ENCODE measurements around the gene ELF4. TPM values are rescaled to one million over a fixed set of nuclear protein-coding genes. Genes with fewer than 3 reads are reported as not detected.

Gene ELF4
- total RNA-seq, 1 donor from 2014 or later, result not detected

GRCh38 chrX:130018143-130018542 is 92.2 kb downstream of the ELF4 start:
- TF ChIP-seq CTCF (IDR thresholded peaks at IDR 0.05), result no peak
- TF ChIP-seq EZH2 (IDR thresholded peaks at IDR 0.05), result no peak
- TF ChIP-seq EZH2phosphoT487 (IDR thresholded peaks at IDR 0.05), result no peak
- H3K36me3 Mint-ChIP-seq, result peaks cover 49% of the 10 kb centered on the region
- no peak overlapping the region for H3K4me2 ChIP-seq
- H3K4me3 Mint-ChIP-seq, result no peak overlapping the region
- no peaks in the 10 kb centered on the region for H3K9me3 ChIP-seq (ENCODE audit: low read depth)
- H3K4me1 ChIP-seq, result no peaks in the 10 kb centered on the region
- DNase-seq (ENCODE audit: low spot score), result no peak
- H3K4me1 Mint-ChIP-seq, result peaks cover 15% of the 10 kb centered on the region
- no peaks in the 10 kb centered on the region for H3K9me3 Mint-ChIP-seq
- H3F3A ChIP-seq (ENCODE audit: low read depth), result no peaks in the 10 kb centered on the region
- no peak overlapping the region for H3K9ac ChIP-seq
- H3K27me3 Mint-ChIP-seq (ENCODE audit: insufficient read depth, low read depth), result peaks cover 8% of the 10 kb centered on the region
- no peak overlapping the region for H3K27ac ChIP-seq
- no peak overlapping the region for H3K27ac Mint-ChIP-seq
- H3K27me3 ChIP-seq, result no peaks in the 10 kb centered on the region
- no peak overlapping the region for H2AFZ ChIP-seq (replicated peaks)
- no peaks in the 10 kb centered on the region for H3K36me3 ChIP-seq
- H3K4me3 ChIP-seq, result no peak overlapping the region
- peaks cover 51% of the 10 kb centered on the region for H4K20me1 ChIP-seq (ENCODE audit: low read depth)
- peaks cover 4% of the 10 kb centered on the region for H3K79me2 ChIP-seq (ENCODE audit: low read depth)

DNA sequence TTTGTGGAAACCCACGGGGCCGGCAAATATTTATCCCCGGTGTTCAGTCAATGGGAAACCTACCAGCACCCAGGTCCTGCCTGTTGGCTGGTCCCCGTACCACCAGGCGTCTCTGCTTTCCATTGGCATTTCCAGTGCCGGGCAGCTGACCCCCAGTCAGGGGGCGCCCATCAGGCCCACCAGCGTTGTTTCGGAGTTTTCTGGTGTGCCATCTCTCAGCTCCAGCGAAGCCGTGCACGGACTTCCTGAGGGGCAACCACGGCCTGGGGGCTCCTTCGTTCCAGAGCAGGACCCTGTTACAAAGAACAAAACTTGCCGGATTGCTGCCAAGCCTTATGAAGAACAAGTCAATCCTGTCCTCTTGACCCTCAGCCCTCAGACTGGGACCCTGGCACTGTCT is 95.1 kb downstream of the ELF4 start:
- peaks cover 6% of the 10 kb centered on the region for H3K27me3 Mint-ChIP-seq (ENCODE audit: insufficient read depth, low read depth)
- no peaks in the 10 kb centered on the region for H3K27me3 ChIP-seq
- no peaks in the 10 kb centered on the region for H3K9me3 Mint-ChIP-seq

More for the DNA sequence above, 95.1 kb downstream of the ELF4 start:
- no peak overlapping the region for H3K4me2 ChIP-seq
- peaks cover 43% of the 10 kb centered on the region for H4K20me1 ChIP-seq (ENCODE audit: low read depth)
- H3K36me3 Mint-ChIP-seq, result peaks cover 45% of the 10 kb centered on the region
- no peak overlapping the region for H3K4me3 Mint-ChIP-seq
- peaks cover 10% of the 10 kb centered on the region for H3K4me1 Mint-ChIP-seq
- no peak for DNase-seq (ENCODE audit: low spot score)
- H3K27ac Mint-ChIP-seq, result no peak overlapping the region
- H3K79me2 ChIP-seq (ENCODE audit: low read depth), result peaks cover 4% of the 10 kb centered on the region
- no peak overlapping the region for H3K27ac ChIP-seq
- H3K36me3 ChIP-seq, result no peaks in the 10 kb centered on the region
- H3K4me1 ChIP-seq, result no peaks in the 10 kb centered on the region
- no peak overlapping the region for H3K4me3 ChIP-seq
- H2AFZ ChIP-seq (replicated peaks), result no peak overlapping the region
- H3K9ac ChIP-seq, result no peak overlapping the region
- TF ChIP-seq EZH2phosphoT487 (IDR thresholded peaks at IDR 0.05), result no peak
- TF ChIP-seq CTCF (IDR thresholded peaks at IDR 0.05), result no peak
- no peak for TF ChIP-seq EZH2 (IDR thresholded peaks at IDR 0.05)
- no peaks in the 10 kb centered on the region for H3F3A ChIP-seq (ENCODE audit: low read depth)
- no peaks in the 10 kb centered on the region for H3K9me3 ChIP-seq (ENCODE audit: low read depth)

Other genes with a start within 250 kb of the ELF4 start
- gene UTP14A, start 204.3 kb downstream of the ELF4 start, total RNA-seq (ENCODE audit: low replicate concordance), result 8.3 and 10.9 TPM in 2 replicates
- 5.1 and 6.5 TPM in 2 replicates for gene BCORL1, start 127.9 kb downstream of the ELF4 start, total RNA-seq (ENCODE audit: low replicate concordance)
- gene AIFM1, start 55.3 kb upstream of the ELF4 start, total RNA-seq (ENCODE audit: low replicate concordance), result 26.2 and 47.7 TPM in 2 replicates
- 4.4 and 5.1 TPM in 2 replicates for gene RAB33A, start 61.5 kb upstream of the ELF4 start, total RNA-seq (ENCODE audit: low replicate concordance)
- 33.1 and 41.8 TPM in 2 replicates for gene ZNF280C, start 158.4 kb upstream of the ELF4 start, total RNA-seq (ENCODE audit: low replicate concordance)
- gene SLC25A14, start 229.4 kb upstream of the ELF4 start, total RNA-seq (ENCODE audit: low replicate concordance), result 13.7 and 19.2 TPM in 2 replicates